ENCODE measurements around the gene AKAP13. TPM values are rescaled to one million over a fixed set of nuclear protein-coding genes. Genes with fewer than 3 reads are reported as not detected.

AKAP13 gene
- total and polyA plus RNA-seq, 2 of the 13 experiments (the other 11 are each of a cell fraction or from before 2014, with no cell fraction given): 6.7 to 27.1 TPM

- TF ChIP-seq FOXA1 (IDR thresholded peaks at IDR 0.05): no peak
- peak; percentile 66 for TF ChIP-seq FOXA1 (CRISPR knock-in tag; IDR thresholded peaks at IDR 0.05)
- TF ChIP-seq FOXK1 (CRISPR knock-in tag; IDR thresholded peaks at IDR 0.05; ENCODE audit: borderline replicate concordance, low read depth): no peak
Observed at GRCh38 chr15:85443593-85444087, 63.2 kb downstream of the AKAP13 start (continued).

GRCh38 chr15:85444122-85444745 lies 63.8 kb downstream of the AKAP13 start:
- FAIRE-seq: no peak
- ATAC-seq: peak; percentile 44; the same call in 2 of the 3 replicates
- Histone ChIP-seq H4K20me1 (ENCODE audit: insufficient read depth, low read length) (0 out of 2 replicates have a peak, but pooled peaks cover 4% of the 10 kb centered on the region), H3K27me3 (ENCODE audit: control insufficient read depth in 1 of 2, insufficient read depth in 2 of 2, low read length in 2 of 2) (no peaks in the 10 kb centered on the region), H3K36me3 (replicated peaks in 1 of 2; ENCODE audit: control insufficient read depth in 1 of 2, insufficient read depth in 2 of 2, low read length in 2 of 2) (no peaks in the 10 kb centered on the region), H3K4me1 (ENCODE audit: insufficient read depth, low read length) (peaks cover 20% of the 10 kb centered on the region), H3K4me3 (replicated peaks in 1 of 3; ENCODE audit: insufficient read depth in 1 of 3, low read depth in 2 of 3, low read length in 3 of 3) (no peak overlapping the region), H2AFZ (ENCODE audit: low read length) (no peak overlapping the region), H3K27ac (ENCODE audit: extremely low read length, insufficient read depth, low read length) (peak overlapping the region; percentile 78), H3K79me2 (ENCODE audit: insufficient read depth, low read length) (peaks cover 51% of the 10 kb centered on the region), H3K9me3 (ENCODE audit: low read length) (no peaks in the 10 kb centered on the region), H3K4me2 (ENCODE audit: low read depth, low read length) (no peak overlapping the region), H3K9ac (ENCODE audit: insufficient read depth, low read depth, low read length) (peak overlapping the region; percentile 28; the same call in 1 of the 2 replicates)
- 0 out of 2 replicates have a peak, but pooled peaks have one; percentile 4 for TF ChIP-seq ZGPAT (CRISPR knock-in tag; IDR thresholded peaks at IDR 0.05)
- TF ChIP-seq ESRRA (CRISPR knock-in tag; IDR thresholded peaks at IDR 0.05; ENCODE audit: low read depth): no peak
- ChIA-PET CTCF (ENCODE audit: low intra/inter-chr PET ratio, low total read pairs) (interaction anchor here (0.7 kb wide), 1 partner anchor 112 kb away, joined by 3 read pairs; no protein-coding TSS in a partner anchor), POLR2A (interaction anchor here (0.8 to 1.4 kb wide), 2 partner anchors 15 to 31 kb away, joined by 3 read pairs; no protein-coding TSS in a partner anchor)
- no peak for DNase-seq (ENCODE audit: low spot score)
- in situ Hi-C loops (cut with HindIII; ENCODE audit: extremely low pct_ligation_motif_present, low pct_unique_long_range_greater_than_20kb) (no loop called here), intact Hi-C loops (cut with micrococcal nuclease; ENCODE audit: unreplicated experiment) (no loop called here)
- no TSS peak for BruUV-seq (replicated peaks)
- WGBS (ENCODE audit: low lambda C conversion rate): 52% methylated on average over 3 of the region's 3 CpGs
